HFFc6 (cell line): ENCODE measurements around the gene ZIC4. TPM values are rescaled to one million over a fixed set of nuclear protein-coding genes. Genes with fewer than 3 reads are reported as not detected.

ENCODE experiments used
- DNase-seq: peaks from one replicate; pipeline ENCODE4 v3.0.0-alpha.2; 2018
- H3K27ac Mint-ChIP-seq: 2 replicates; pipeline ENCODE4 v1.8.0; 2020; ENCODE audit warnings: mild to moderate bottlenecking, mixed read lengths
- H3K27me3 Mint-ChIP-seq: 2 replicates; pipeline ENCODE4 v1.8.0; 2021; ENCODE audit warnings: mild to moderate bottlenecking, moderate library complexity, mixed read lengths; ENCODE audit not compliant: insufficient read depth
- H3K36me3 Mint-ChIP-seq: 2 replicates; pipeline ENCODE4 v1.8.0; 2021; ENCODE audit warnings: low read depth, mixed read lengths
- H3K4me1 Mint-ChIP-seq: 2 replicates; pipeline ENCODE4 v1.8.0; 2020; ENCODE audit warnings: low read depth, mixed read lengths
- H3K4me3 Mint-ChIP-seq: 2 replicates; pipeline ENCODE4 v1.8.0; 2020; ENCODE audit warnings: mild to moderate bottlenecking, moderate library complexity, mixed read lengths
- H3K9me3 Mint-ChIP-seq: 2 replicates; pipeline ENCODE4 v1.8.0; 2020; ENCODE audit warnings: mild to moderate bottlenecking, mixed read lengths
- total RNA-seq, 6 experiments: library from RNA; stranded (reverse); fragmentation: NEBNext Ultra II Directional; extraction: Animal tissue kit (Norgen Biotek cat#: 25700); gene quantifications; 2 replicates in 1 of 6; 3 replicates in 5 of 6; pipeline ENCODE4 v1.2.3, GENCODE V29; 2021
- TF ChIP-seq, protein P1 (sequence below): fragments of 200-600 bp; sonication (generic); IDR thresholded peaks from 2 replicates; pipeline ENCODE4 v1.5.0; 2021; ENCODE audit warnings: antibody characterized with exemption, mild to moderate bottlenecking

ZIC4 gene
- total RNA-seq, 6 experiments from 2014 or later: 0.28 to 0.58 (median 0.49) TPM

DNA sequence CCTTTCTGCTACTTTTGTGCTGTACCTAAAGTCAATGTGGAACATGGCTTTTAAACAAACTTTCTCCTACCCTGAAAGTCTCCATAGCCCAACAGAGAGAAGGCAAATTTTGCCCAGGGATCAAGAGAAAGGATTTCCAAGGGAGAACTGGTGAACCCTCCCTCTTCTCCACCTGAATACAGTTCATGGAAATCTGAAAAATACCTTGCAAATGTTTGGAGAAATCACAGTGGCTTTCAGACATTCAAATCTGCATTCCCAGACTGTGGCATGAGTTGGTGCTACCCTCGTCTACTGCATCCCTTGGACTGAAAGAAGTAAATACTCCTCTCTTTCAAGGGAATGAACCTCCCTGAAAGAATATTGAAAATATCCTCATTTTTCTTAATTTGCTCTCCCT lies 38.7 kb downstream of the ZIC4 start:
- no peak for DNase-seq
- TF ChIP-seq, protein P1, sequence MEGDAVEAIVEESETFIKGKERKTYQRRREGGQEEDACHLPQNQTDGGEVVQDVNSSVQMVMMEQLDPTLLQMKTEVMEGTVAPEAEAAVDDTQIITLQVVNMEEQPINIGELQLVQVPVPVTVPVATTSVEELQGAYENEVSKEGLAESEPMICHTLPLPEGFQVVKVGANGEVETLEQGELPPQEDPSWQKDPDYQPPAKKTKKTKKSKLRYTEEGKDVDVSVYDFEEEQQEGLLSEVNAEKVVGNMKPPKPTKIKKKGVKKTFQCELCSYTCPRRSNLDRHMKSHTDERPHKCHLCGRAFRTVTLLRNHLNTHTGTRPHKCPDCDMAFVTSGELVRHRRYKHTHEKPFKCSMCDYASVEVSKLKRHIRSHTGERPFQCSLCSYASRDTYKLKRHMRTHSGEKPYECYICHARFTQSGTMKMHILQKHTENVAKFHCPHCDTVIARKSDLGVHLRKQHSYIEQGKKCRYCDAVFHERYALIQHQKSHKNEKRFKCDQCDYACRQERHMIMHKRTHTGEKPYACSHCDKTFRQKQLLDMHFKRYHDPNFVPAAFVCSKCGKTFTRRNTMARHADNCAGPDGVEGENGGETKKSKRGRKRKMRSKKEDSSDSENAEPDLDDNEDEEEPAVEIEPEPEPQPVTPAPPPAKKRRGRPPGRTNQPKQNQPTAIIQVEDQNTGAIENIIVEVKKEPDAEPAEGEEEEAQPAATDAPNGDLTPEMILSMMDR: no peak
- Mint-ChIP-seq H3K27me3 (peaks cover 60% of the 10 kb centered on the region), H3K27ac (no peak overlapping the region), H3K36me3 (no peaks in the 10 kb centered on the region; the same call in 1 of the 2 replicates), H3K9me3 (peaks cover 9% of the 10 kb centered on the region; the same call in 1 of the 2 replicates), H3K4me3 (no peak overlapping the region), H3K4me1 (peaks cover 5% of the 10 kb centered on the region; the same call in 1 of the 2 replicates)

- TF ChIP-seq, protein P1: no peak
- H3K9me3 Mint-ChIP-seq: no peaks in the 10 kb centered on the region
- no peak for DNase-seq
- H3K4me3 Mint-ChIP-seq: no peak overlapping the region
- no peak overlapping the region for H3K27ac Mint-ChIP-seq
- H3K4me1 Mint-ChIP-seq: no peaks in the 10 kb centered on the region
- H3K36me3 Mint-ChIP-seq: no peaks in the 10 kb centered on the region
- peaks cover 53% of the 10 kb centered on the region for H3K27me3 Mint-ChIP-seq
These were observed 40.9 kb downstream of the ZIC4 start for GRCh38 chr3:147365196-147366115.

GRCh38 chr3:147364771-147365170 lies 41.6 kb downstream of the ZIC4 start:
- H3K4me3 Mint-ChIP-seq: no peak overlapping the region
- no peak for DNase-seq
- TF ChIP-seq, protein P1: no peak
- H3K27me3 Mint-ChIP-seq: peaks cover 52% of the 10 kb centered on the region
- no peaks in the 10 kb centered on the region for H3K9me3 Mint-ChIP-seq
- H3K4me1 Mint-ChIP-seq: no peaks in the 10 kb centered on the region
- no peaks in the 10 kb centered on the region for H3K36me3 Mint-ChIP-seq
- H3K27ac Mint-ChIP-seq: no peak overlapping the region

- DNase-seq: no peak
- peaks cover 9% of the 10 kb centered on the region for H3K36me3 Mint-ChIP-seq
- 0 out of 2 replicates have a peak, but pooled peaks cover 7% of the 10 kb centered on the region for H3K9me3 Mint-ChIP-seq
- H3K27me3 Mint-ChIP-seq: peaks cover 60% of the 10 kb centered on the region
- no peak overlapping the region; the same call in 1 of the 2 replicates for H3K4me3 Mint-ChIP-seq
- TF ChIP-seq, protein P1: peak; percentile 86
- H3K27ac Mint-ChIP-seq: no peak overlapping the region
- H3K4me1 Mint-ChIP-seq: no peaks in the 10 kb centered on the region; the same call in 1 of the 2 replicates
These were observed 44.6 kb downstream of the ZIC4 start for GRCh38 chr3:147361454-147362420.
